Measurements from ENCODE around the gene SART3. TPM values are rescaled to one million over a fixed set of nuclear protein-coding genes. Genes with fewer than 3 reads are reported as not detected.

SART3 gene
- total and polyA plus RNA-seq, 2 of the 13 experiments (the other 11 are each of a cell fraction or from before 2014, with no cell fraction given) = 16.1 to 69.9 TPM

DNA sequence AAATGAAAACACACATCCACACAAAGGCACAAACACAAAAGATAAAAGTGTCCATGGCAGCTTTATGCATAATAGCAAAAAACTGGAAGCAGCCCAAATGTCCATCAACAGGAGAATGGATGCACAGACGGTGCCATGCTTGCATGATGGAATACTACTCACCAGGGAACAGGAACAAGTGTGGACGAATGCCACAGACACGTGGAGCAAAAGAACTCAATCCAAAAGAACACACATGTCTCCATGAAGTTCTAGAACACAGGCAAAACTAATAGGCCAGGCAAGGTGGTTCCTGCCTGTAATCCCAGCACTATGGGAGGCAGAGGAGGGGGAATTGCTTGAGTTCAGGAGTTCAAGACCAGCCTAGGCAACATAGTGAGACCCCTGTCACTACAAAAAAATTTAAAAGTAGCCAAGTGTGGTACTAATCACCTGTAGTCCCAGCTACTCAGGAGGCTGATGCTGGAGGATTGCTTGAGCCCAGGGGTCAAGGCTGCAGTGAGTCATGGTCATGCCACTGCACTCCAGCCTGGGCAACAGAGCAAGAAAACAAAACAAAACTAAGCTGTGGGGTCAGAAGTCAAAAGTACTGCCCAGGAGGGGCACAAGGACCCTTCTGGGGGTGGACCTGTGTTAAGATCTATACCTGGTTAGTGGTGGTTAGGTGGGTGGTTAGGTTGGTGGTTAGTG is 44.2 kb upstream of the SART3 start (continued):
- TF ChIP-seq, protein P1, sequence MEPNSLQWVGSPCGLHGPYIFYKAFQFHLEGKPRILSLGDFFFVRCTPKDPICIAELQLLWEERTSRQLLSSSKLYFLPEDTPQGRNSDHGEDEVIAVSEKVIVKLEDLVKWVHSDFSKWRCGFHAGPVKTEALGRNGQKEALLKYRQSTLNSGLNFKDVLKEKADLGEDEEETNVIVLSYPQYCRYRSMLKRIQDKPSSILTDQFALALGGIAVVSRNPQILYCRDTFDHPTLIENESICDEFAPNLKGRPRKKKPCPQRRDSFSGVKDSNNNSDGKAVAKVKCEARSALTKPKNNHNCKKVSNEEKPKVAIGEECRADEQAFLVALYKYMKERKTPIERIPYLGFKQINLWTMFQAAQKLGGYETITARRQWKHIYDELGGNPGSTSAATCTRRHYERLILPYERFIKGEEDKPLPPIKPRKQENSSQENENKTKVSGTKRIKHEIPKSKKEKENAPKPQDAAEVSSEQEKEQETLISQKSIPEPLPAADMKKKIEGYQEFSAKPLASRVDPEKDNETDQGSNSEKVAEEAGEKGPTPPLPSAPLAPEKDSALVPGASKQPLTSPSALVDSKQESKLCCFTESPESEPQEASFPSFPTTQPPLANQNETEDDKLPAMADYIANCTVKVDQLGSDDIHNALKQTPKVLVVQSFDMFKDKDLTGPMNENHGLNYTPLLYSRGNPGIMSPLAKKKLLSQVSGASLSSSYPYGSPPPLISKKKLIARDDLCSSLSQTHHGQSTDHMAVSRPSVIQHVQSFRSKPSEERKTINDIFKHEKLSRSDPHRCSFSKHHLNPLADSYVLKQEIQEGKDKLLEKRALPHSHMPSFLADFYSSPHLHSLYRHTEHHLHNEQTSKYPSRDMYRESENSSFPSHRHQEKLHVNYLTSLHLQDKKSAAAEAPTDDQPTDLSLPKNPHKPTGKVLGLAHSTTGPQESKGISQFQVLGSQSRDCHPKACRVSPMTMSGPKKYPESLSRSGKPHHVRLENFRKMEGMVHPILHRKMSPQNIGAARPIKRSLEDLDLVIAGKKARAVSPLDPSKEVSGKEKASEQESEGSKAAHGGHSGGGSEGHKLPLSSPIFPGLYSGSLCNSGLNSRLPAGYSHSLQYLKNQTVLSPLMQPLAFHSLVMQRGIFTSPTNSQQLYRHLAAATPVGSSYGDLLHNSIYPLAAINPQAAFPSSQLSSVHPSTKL (CRISPR knock-in tag; IDR thresholded peaks at IDR 0.05) = peak; percentile 32; the same call in 1 of the 2 replicates
- TF ChIP-seq RARA (CRISPR knock-in tag; IDR thresholded peaks at IDR 0.05) (peak; percentile 58), NR2F6 (IDR thresholded peaks at IDR 0.05) (peak; percentile 61), NR2F6 (CRISPR knock-in tag; IDR thresholded peaks at IDR 0.05) (peak; percentile 73), FOXP1 (IDR thresholded peaks at IDR 0.05) (no peak), FOXP1 (CRISPR knock-in tag; IDR thresholded peaks at IDR 0.05) (peak; percentile 25; the same call in 1 of the 2 replicates), TCF12 (IDR thresholded peaks at IDR 0.05) (peak; percentile 96), TCF12 (CRISPR knock-in tag; IDR thresholded peaks at IDR 0.05) (no peak), MXD4 (CRISPR knock-in tag; IDR thresholded peaks at IDR 0.05) (no peak), NR2F1 (CRISPR knock-in tag; IDR thresholded peaks at IDR 0.05) (peak; percentile 82 to 97)

All from HepG2 (cell line).